ENCODE measurements around the gene PSPC1. TPM values are rescaled to one million over a fixed set of nuclear protein-coding genes. Genes with fewer than 3 reads are reported as not detected.
A peak's percentile ranks its signal among the peaks of the same experiment; 100 is the strongest.
"Not testable (repeated sequence)": the region's sequence is repeated elsewhere in the genome, so short reads cannot be mapped to it uniquely, and the experiment has no call there.

PSPC1 gene
- total RNA-seq (ENCODE audit: unreplicated experiment): 50.1 TPM
- long read RNA-seq, transcript PSPC1-201 (9 exons, 2,407 nt): major isoform, 23 of 36 reads
- long read RNA-seq, transcript PSPC1-203 (8 exons, 1,647 nt): minor isoform, 5 of 36 reads
- long read RNA-seq, partial matches to known transcripts: 2 of 36 reads
- long read RNA-seq, other reads (novel, unspliced or antisense): 3 of 36 reads

GRCh38 chr13:19782727-19783682 is at the start of gene PSPC1:
Gene PSPC1, minus strand, starts transcription at chr13:19782945. Its CDS starts 188 bp downstream, at chr13:19782757.
- DNase-seq (ENCODE audit: low spot score): peak; percentile 98
- Mint-ChIP-seq H3K27ac (ENCODE audit: unreplicated experiment) (peak within 1 kb of the TSS; percentile 90), H3K4me3 (ENCODE audit: unreplicated experiment) (peak within 1 kb of the TSS; percentile 95), H3K36me3 (ENCODE audit: low read depth, unreplicated experiment) (peaks cover 12% of the 10 kb centered on the region)
- H3K27me3 Mint-ChIP-seq (ENCODE audit: unreplicated experiment); H3K9me3 Mint-ChIP-seq (ENCODE audit: unreplicated experiment); H3K4me1 Mint-ChIP-seq (ENCODE audit: unreplicated experiment): not testable (repeated sequence)

GRCh38 chr13:19822673-19823072 is 39.9 kb upstream of the PSPC1 start:
- no peaks in the 10 kb centered on the region for H3K9me3 Mint-ChIP-seq (ENCODE audit: unreplicated experiment)
- no peak for TF ChIP-seq CTCF (IDR thresholded peaks at IDR 0.05; ENCODE audit: unreplicated experiment)
- no peaks in the 10 kb centered on the region for H3K4me1 Mint-ChIP-seq (ENCODE audit: unreplicated experiment)
- H3K27ac Mint-ChIP-seq (ENCODE audit: unreplicated experiment): no peak overlapping the region
- peaks cover 1% of the 10 kb centered on the region for H3K27me3 Mint-ChIP-seq (ENCODE audit: unreplicated experiment)
- H3K4me3 Mint-ChIP-seq (ENCODE audit: unreplicated experiment): no peak overlapping the region
- H3K36me3 Mint-ChIP-seq (ENCODE audit: low read depth, unreplicated experiment): peaks cover 25% of the 10 kb centered on the region
- DNase-seq (ENCODE audit: low spot score): no peak

DNA sequence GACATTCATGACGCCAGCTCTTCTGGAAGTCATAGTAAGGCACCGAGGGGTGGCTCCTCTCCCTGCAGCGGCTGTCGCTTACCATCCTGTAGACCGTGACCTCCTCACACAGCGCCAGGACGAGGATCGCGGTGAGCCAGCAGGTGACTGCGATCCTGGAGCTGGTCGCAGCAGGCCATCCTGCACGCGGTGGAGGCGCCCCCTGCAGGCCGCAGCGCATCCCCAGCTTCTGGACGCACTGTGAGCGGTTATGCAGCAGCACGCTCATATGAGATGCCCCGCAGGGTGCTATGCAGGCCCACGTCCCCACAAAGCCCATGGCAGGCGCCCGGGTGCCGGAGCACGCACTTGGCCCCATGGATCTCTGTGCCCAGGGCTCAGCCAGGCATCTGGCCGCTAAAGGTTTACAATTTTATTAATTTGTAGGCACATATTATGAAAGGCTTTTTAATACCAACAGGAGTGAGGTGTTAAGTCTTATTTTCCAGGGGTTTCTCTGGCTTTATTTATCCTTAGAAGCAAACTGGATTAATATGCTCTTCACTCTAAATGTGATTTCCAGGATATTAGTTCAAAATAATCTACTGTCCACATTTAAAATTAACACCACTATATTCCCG is 35.6 kb upstream of the PSPC1 start:
- DNase-seq (ENCODE audit: low spot score): peak; percentile 89
- peak; percentile 80 for TF ChIP-seq CTCF (IDR thresholded peaks at IDR 0.05; ENCODE audit: unreplicated experiment)
- H3K36me3 Mint-ChIP-seq (ENCODE audit: low read depth, unreplicated experiment): peaks cover 15% of the 10 kb centered on the region
- H3K4me3 Mint-ChIP-seq (ENCODE audit: unreplicated experiment): no peak overlapping the region
- H3K27ac Mint-ChIP-seq (ENCODE audit: unreplicated experiment): no peak overlapping the region
- no peaks in the 10 kb centered on the region for H3K4me1 Mint-ChIP-seq (ENCODE audit: unreplicated experiment)
- H3K9me3 Mint-ChIP-seq (ENCODE audit: unreplicated experiment): no peaks in the 10 kb centered on the region
- peaks cover 4% of the 10 kb centered on the region for H3K27me3 Mint-ChIP-seq (ENCODE audit: unreplicated experiment)

- TF ChIP-seq CTCF (IDR thresholded peaks at IDR 0.05; ENCODE audit: unreplicated experiment): no peak
- no peak overlapping the region for H3K27ac Mint-ChIP-seq (ENCODE audit: unreplicated experiment)
- DNase-seq (ENCODE audit: low spot score): no peak
Measured at GRCh38 chr13:19817510-19818158, 34.9 kb upstream of the PSPC1 start.

DNA sequence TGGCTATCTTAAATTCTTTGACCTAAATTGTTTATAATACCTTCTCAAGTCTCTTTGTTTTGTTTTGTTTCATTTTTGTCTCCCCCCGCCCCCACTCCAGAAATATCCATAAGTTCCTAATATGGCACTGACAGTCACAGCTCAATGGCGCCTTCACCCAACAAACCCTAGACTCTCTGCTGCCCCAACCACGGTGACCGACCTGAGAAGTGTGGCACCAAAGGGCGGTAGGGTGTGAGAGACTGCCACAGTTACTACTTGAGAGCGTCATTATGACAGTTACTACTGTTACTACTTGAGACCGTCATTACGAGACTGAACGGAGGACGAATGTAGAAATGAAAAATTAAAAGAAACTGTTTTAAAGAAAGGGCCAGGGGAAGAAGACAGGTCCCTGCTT is 34.4 kb upstream of the PSPC1 start:
- Mint-ChIP-seq H3K4me3 (ENCODE audit: unreplicated experiment) (peak overlapping the region; percentile 66), H3K27me3 (ENCODE audit: unreplicated experiment) (peaks cover 5% of the 10 kb centered on the region), H3K9me3 (ENCODE audit: unreplicated experiment) (no peaks in the 10 kb centered on the region), H3K27ac (ENCODE audit: unreplicated experiment) (peak overlapping the region; percentile 77), H3K4me1 (ENCODE audit: unreplicated experiment) (no peaks in the 10 kb centered on the region), H3K36me3 (ENCODE audit: low read depth, unreplicated experiment) (peaks cover 18% of the 10 kb centered on the region)
- no peak for TF ChIP-seq CTCF (IDR thresholded peaks at IDR 0.05; ENCODE audit: unreplicated experiment)
- DNase-seq (ENCODE audit: low spot score): no peak

More at GRCh38 chr13:19817510-19818158, 34.9 kb upstream of the PSPC1 start:
- H3K4me3 Mint-ChIP-seq (ENCODE audit: unreplicated experiment): no peak overlapping the region
- peaks cover 15% of the 10 kb centered on the region for H3K36me3 Mint-ChIP-seq (ENCODE audit: low read depth, unreplicated experiment)
- H3K4me1 Mint-ChIP-seq (ENCODE audit: unreplicated experiment): no peaks in the 10 kb centered on the region
- peaks cover 4% of the 10 kb centered on the region for H3K27me3 Mint-ChIP-seq (ENCODE audit: unreplicated experiment)
- no peaks in the 10 kb centered on the region for H3K9me3 Mint-ChIP-seq (ENCODE audit: unreplicated experiment)

DNA sequence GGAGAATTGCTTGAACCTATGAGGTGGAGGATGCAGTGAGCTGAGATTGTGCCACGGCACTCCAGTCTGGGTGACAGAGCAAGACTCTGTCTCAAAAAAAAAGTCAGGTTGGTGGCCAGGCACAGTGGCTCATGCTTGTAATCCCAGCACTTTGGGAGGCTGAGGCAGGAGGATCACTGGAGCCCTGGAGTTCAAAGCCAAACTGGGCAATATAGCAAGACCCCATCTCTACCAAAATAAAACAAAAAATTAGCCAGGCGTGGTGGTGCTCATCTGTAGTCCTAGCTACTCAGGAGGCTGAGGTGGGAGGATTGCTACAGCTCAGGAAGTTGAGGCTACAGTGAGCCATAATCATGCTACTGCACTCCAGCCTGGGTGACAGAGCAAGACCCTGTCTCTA is 33.1 kb upstream of the PSPC1 start:
- peaks cover 18% of the 10 kb centered on the region for H3K36me3 Mint-ChIP-seq (ENCODE audit: low read depth, unreplicated experiment)
- H3K4me1 Mint-ChIP-seq (ENCODE audit: unreplicated experiment); H3K27me3 Mint-ChIP-seq (ENCODE audit: unreplicated experiment); DNase-seq (ENCODE audit: low spot score); H3K4me3 Mint-ChIP-seq (ENCODE audit: unreplicated experiment); H3K27ac Mint-ChIP-seq (ENCODE audit: unreplicated experiment); H3K9me3 Mint-ChIP-seq (ENCODE audit: unreplicated experiment): not testable (repeated sequence)

Data from endothelial cell (in vitro differentiated cells).